Neural crest cell (in vitro differentiated cells): ENCODE results near the gene EHD4. TPM values are rescaled to one million over a fixed set of nuclear protein-coding genes. Genes with fewer than 3 reads are reported as not detected.

Experiments used
- DNase-seq: peaks from one replicate; pipeline ENCODE4 v3.0.0; 2021; ENCODE audit warnings: low read depth, mixed read lengths, low spot score
- H3K27ac Mint-ChIP-seq: one replicate; pipeline ENCODE4 v1.8.0; 2021; ENCODE audit warnings: mild to moderate bottlenecking, mixed read lengths; ENCODE audit not compliant: unreplicated experiment
- H3K27me3 Mint-ChIP-seq: 2 replicates; pipeline ENCODE4 v1.8.0; 2021; ENCODE audit warnings: low read depth, mild to moderate bottlenecking, mixed read lengths
- H3K36me3 Mint-ChIP-seq: 2 replicates; pipeline ENCODE4 v1.8.0; 2021; ENCODE audit warnings: low read depth, mild to moderate bottlenecking, mixed read lengths
- H3K4me1 Mint-ChIP-seq: 2 replicates; pipeline ENCODE4 v1.8.0; 2021; ENCODE audit warnings: mixed read lengths
- H3K4me3 Mint-ChIP-seq: one replicate; pipeline ENCODE4 v1.8.0; 2021; ENCODE audit warnings: mild to moderate bottlenecking, mixed read lengths
- H3K9me3 Mint-ChIP-seq: 2 replicates; pipeline ENCODE4 v1.8.0; 2021; ENCODE audit warnings: mixed read lengths
- total RNA-seq: library from RNA; stranded (reverse); gene quantifications from 2 replicates; pipeline ENCODE4 v1.2.1, GENCODE V29; 2021
- TF ChIP-seq, protein P1 (sequence below): fragments of 200-600 bp; sonication (generic); conservative IDR thresholded peaks from 2 replicates; pipeline ENCODE4 v1.5.0; 2021; ENCODE audit warnings: antibody characterized with exemption, mild to moderate bottlenecking

The EHD4 gene
- total RNA-seq, 1 donor from 2014 or later = 8.3 TPM

DNA sequence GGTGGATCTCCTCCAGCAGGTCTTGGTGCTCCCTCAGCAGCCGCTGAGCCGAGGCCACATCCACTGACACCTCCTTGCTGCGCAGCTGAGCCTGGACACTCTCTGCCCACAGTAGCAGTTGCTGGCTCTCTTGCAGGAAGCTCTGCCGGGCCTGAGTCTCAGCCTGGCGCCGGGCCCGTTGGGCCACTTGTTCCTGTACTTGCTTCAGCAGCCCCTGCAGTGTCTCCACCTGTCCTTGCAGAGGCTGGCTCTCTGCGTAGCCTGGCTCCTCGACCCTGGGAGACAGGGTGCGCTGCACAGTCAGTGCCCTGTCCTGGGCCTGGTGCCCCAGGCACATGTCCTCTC, 94.0 kb downstream of the EHD4 start:
- H3K9me3 Mint-ChIP-seq = no peaks in the 10 kb centered on the region
- no peak overlapping the region for H3K4me3 Mint-ChIP-seq
- H3K27ac Mint-ChIP-seq = no peak overlapping the region
- TF ChIP-seq, protein P1, sequence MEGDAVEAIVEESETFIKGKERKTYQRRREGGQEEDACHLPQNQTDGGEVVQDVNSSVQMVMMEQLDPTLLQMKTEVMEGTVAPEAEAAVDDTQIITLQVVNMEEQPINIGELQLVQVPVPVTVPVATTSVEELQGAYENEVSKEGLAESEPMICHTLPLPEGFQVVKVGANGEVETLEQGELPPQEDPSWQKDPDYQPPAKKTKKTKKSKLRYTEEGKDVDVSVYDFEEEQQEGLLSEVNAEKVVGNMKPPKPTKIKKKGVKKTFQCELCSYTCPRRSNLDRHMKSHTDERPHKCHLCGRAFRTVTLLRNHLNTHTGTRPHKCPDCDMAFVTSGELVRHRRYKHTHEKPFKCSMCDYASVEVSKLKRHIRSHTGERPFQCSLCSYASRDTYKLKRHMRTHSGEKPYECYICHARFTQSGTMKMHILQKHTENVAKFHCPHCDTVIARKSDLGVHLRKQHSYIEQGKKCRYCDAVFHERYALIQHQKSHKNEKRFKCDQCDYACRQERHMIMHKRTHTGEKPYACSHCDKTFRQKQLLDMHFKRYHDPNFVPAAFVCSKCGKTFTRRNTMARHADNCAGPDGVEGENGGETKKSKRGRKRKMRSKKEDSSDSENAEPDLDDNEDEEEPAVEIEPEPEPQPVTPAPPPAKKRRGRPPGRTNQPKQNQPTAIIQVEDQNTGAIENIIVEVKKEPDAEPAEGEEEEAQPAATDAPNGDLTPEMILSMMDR = no peak
- peaks cover 24% of the 10 kb centered on the region for H3K27me3 Mint-ChIP-seq
- DNase-seq = no peak
- H3K36me3 Mint-ChIP-seq = no peaks in the 10 kb centered on the region
- peaks cover 5% of the 10 kb centered on the region for H3K4me1 Mint-ChIP-seq

DNA sequence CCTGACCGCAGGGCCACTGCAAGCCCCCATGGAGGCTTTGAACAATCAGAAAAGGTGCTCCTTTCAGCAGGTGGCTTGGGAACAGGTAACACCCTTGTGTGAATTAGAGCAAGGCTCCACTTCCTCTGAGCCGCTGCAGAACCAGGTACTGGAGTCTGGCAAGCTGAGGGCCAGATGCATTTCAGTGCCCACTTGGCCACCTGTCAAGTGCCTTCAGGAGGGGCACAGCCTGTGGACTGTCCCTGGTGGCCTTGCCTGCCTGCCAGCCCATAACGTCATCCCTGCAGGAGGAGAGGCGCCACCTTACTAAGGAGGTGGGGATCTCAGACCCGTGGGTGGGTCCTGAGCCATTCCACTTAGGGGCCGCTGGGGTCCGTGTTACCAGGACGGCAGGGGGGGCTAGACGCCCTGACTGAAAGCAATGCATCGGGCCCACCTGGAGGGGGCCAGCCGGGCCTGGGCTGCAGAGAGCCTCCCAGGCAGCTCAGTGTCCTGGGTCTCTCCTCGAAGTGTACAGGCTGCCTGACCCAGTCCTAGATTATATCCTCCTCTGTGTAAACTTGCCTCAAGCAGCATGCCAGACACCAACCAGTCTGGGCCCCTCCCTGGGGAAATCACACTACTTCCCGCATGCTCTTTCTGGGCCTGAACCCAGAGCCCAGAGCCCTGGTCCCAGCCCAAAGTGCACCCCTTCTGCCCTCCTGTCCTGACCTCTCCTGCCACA, 94.6 kb downstream of the EHD4 start:
- no peak overlapping the region for H3K27ac Mint-ChIP-seq
- peaks cover 20% of the 10 kb centered on the region for H3K27me3 Mint-ChIP-seq
- H3K36me3 Mint-ChIP-seq = no peaks in the 10 kb centered on the region
- peaks cover 5% of the 10 kb centered on the region for H3K4me1 Mint-ChIP-seq
- TF ChIP-seq, protein P1 = no peak
- no peak overlapping the region for H3K4me3 Mint-ChIP-seq
- no peak for DNase-seq
- H3K9me3 Mint-ChIP-seq = no peaks in the 10 kb centered on the region

DNA sequence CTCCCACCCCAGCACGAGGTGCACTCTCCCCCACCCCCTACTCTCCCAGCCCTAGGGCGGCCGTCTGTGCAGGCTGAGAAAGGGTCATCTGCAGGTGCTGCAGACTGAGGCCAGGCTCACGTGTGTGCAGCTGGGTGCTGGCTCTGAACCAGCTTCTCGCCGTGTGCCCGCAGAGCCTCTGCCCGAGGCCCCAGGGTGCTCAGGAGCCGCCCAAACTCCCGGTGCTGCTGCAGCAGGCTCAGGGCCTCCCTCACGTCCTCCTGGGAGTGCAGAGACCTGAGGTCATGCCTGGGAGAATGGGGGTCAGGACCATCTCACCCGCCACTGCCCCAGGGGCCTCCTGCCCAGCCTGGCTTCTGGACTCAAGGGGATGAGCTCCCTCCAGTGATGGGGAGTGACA, 95.7 kb downstream of the EHD4 start:
- H3K27me3 Mint-ChIP-seq = peaks cover 14% of the 10 kb centered on the region
- H3K4me1 Mint-ChIP-seq = peaks cover 5% of the 10 kb centered on the region
- no peaks in the 10 kb centered on the region for H3K36me3 Mint-ChIP-seq
- TF ChIP-seq, protein P1 = no peak
- DNase-seq = no peak
- H3K9me3 Mint-ChIP-seq = no peaks in the 10 kb centered on the region
- no peak overlapping the region for H3K4me3 Mint-ChIP-seq
- H3K27ac Mint-ChIP-seq = no peak overlapping the region

DNA sequence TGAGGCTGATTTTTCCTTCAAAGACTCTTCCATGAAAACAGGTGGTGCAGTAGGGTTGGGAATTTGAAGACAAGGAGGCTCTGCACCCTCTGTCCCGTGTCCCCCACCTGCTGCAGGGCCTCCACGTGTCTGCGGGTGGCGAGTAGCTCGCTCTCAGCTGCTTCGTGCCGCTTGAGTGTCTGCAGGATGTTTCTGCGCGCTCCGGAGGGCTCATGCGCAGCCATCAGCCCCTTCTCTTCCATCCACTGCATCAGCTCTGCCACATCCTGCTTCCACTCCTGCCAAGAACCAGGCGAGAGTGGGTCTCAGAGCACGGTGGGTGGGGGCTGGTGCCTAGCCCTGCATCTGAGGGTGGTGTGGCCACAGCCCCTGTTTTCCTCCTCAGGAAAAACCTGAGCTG, 96.3 kb downstream of the EHD4 start:
- Mint-ChIP-seq H3K9me3 (no peaks in the 10 kb centered on the region), H3K4me1 (no peaks in the 10 kb centered on the region), H3K27ac (peak overlapping the region; percentile 35), H3K27me3 (peaks cover 7% of the 10 kb centered on the region), H3K36me3 (no peaks in the 10 kb centered on the region), H3K4me3 (no peak overlapping the region)
- no peak for DNase-seq
- TF ChIP-seq, protein P1 = no peak

DNA sequence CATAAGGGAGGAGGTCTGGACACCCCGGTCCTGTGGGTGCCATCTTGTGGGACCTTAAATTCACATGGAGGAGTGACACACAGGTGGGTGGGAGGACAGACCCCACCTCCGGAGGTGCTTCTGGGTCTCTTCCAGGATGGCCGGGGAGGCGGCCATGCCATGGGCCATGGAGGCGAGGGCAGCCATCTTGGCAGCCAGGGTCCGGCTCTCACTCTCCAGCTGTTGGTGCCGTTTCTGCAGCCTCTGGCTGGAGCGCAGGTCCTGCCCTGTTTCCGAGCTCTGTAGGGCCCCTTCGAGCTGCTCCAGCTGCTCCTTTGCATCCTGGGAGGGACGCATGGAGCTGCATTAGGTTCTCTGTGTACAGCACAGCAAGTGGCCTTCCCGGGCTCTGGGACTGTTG, 97.6 kb downstream of the EHD4 start:
- Mint-ChIP-seq H3K4me3 (no peak overlapping the region), H3K4me1 (peaks cover 5% of the 10 kb centered on the region), H3K9me3 (no peaks in the 10 kb centered on the region), H3K27me3 (no peaks in the 10 kb centered on the region), H3K36me3 (no peaks in the 10 kb centered on the region), H3K27ac (no peak overlapping the region)
- TF ChIP-seq, protein P1 = no peak
- no peak for DNase-seq
